GM20000 (cell line): Measurements from ENCODE around the gene ARMC7.
"Not testable (repeated sequence)": the region's sequence is repeated elsewhere in the genome, so short reads cannot be mapped to it uniquely, and the experiment has no call there.

Experiments
- DNase-seq: peaks from one replicate; pipeline ENCODE4 v3.0.0; 2012; ENCODE audit warnings: low spot score
- TF ChIP-seq, protein P1 (sequence below): IDR thresholded peaks from 2 replicates; pipeline ENCODE4 v1.5.1; 2012; ENCODE audit warnings: mild to moderate bottlenecking, control low read depth; ENCODE audit errors: extremely low read depth, missing control alignments

ARMC7 gene

DNA sequence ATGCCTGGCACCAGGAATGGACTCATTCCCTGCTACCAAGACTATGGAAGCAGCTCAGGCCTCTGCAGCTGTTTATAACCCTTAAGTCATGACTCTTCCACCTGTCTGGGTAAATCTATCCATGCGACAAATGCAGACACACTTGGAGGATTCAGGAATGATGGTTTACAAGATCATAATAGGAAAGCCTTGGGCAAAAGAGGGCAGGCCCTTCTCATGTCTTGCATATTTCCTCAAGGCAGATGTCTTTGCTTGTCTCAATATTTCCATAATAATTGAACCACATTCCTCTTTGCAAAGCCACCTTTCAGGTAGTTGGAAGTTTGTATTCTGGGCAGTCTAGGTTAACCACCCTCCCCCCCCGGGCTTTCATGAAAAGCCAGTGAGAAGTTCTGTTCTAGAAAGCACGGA lies 45.4 kb downstream of the ARMC7 start:
- no peak for DNase-seq
- TF ChIP-seq, protein P1, sequence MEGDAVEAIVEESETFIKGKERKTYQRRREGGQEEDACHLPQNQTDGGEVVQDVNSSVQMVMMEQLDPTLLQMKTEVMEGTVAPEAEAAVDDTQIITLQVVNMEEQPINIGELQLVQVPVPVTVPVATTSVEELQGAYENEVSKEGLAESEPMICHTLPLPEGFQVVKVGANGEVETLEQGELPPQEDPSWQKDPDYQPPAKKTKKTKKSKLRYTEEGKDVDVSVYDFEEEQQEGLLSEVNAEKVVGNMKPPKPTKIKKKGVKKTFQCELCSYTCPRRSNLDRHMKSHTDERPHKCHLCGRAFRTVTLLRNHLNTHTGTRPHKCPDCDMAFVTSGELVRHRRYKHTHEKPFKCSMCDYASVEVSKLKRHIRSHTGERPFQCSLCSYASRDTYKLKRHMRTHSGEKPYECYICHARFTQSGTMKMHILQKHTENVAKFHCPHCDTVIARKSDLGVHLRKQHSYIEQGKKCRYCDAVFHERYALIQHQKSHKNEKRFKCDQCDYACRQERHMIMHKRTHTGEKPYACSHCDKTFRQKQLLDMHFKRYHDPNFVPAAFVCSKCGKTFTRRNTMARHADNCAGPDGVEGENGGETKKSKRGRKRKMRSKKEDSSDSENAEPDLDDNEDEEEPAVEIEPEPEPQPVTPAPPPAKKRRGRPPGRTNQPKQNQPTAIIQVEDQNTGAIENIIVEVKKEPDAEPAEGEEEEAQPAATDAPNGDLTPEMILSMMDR = no peak

GRCh38 chr17:75158480-75158879 lies 48.7 kb downstream of the ARMC7 start:
- not testable (repeated sequence) for DNase-seq

GRCh38 chr17:75159196-75160031 lies 49.6 kb downstream of the ARMC7 start:
- DNase-seq = no peak
- TF ChIP-seq, protein P1 = no peak

GRCh38 chr17:75160211-75160610 lies 50.4 kb downstream of the ARMC7 start:
- TF ChIP-seq, protein P1 = no peak
- no peak for DNase-seq

DNA sequence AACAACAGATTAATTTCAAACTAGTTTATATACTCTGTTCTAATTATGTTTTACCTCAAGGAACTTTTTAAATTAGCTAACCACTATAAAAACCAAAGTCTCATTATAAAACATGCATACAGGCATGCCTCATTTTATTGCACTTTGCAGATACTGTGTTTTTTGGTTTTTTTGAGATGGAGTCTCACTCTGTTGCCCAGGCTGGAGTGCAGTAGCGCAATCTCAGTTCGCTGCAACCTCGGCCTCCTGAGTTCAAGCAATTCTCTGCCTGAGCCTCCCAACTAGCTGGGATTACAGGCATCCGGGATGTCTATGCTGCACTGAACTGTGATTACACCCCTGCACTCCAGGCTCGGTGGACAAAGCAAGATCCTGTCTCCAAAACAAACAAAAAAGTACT lies 53.3 kb downstream of the ARMC7 start:
- TF ChIP-seq, protein P1 = no peak
- no peak for DNase-seq

DNA sequence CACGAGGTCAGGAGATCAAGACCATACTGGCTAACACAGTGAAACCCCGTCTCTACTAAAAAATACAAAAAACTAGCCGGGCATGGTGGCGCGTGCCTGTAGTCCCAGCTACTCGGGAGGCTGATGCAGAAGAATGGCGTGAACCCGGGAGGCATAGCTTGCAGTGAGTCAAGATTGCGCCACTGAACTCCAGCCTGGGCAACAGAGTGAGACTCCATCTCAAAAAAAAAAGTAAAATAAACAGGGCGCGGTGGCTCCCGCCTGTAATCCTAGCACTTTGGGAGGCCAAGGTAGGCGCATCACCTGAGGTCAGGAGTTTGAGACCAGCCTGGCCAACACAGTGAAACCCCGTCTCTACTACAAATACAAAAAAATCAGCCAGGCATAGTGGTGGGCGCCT lies 54.8 kb downstream of the ARMC7 start:
- DNase-seq = not testable (repeated sequence)

DNA sequence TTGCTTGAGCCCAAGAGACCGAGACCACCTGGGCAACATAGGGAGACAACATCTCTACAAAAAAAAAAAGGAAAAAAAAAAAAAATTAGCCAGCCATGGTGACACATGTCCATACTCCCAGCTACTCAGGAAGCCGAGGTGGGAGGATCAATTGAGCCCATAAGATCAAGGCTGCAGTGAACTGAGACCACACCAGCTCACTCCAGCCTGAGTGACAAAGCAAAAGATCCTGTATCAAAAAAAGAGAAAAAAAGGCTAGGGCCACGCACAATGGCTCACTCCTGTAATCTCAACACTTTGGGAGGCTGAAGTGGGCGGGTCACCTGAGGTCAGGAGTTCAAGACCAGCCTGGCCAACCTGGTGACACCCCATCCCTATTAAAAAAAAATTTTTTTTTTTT lies 59.2 kb downstream of the ARMC7 start:
- DNase-seq = no peak
- TF ChIP-seq, protein P1 = no peak

GRCh38 chr17:75173526-75173925 lies 63.8 kb downstream of the ARMC7 start:
- TF ChIP-seq, protein P1 = no peak
- no peak for DNase-seq
